NCI-H2107 (cell line): Measurements from ENCODE around the gene ETNK2.
"Not testable (repeated sequence)": the region's sequence is repeated elsewhere in the genome, so short reads cannot be mapped to it uniquely, and the experiment has no call there.

Experiments used
- DNase-seq: peaks from one replicate; lab custom pipeline; 2025; lab: John Stamatoyannopoulos, UW

Gene ETNK2

GRCh38 chr1:204098683-204099082, 53.2 kb downstream of the ETNK2 start:
- DNase-seq = no peak

- no peak for DNase-seq
These were observed 54.9 kb downstream of the ETNK2 start for GRCh38 chr1:204096931-204097330.

GRCh38 chr1:204094856-204095634, 56.8 kb downstream of the ETNK2 start:
- no peak for DNase-seq

GRCh38 chr1:204094313-204094729, 57.5 kb downstream of the ETNK2 start:
- no peak for DNase-seq

GRCh38 chr1:204093781-204094180, 58.1 kb downstream of the ETNK2 start:
- no peak for DNase-seq

GRCh38 chr1:204093421-204093717, 58.5 kb downstream of the ETNK2 start:
- DNase-seq = no peak

GRCh38 chr1:204092632-204093420, 59.0 kb downstream of the ETNK2 start:
- no peak for DNase-seq

- DNase-seq = no peak
These were observed 60.0 kb downstream of the ETNK2 start for GRCh38 chr1:204091787-204092312.

- no peak for DNase-seq
These were observed 60.8 kb downstream of the ETNK2 start for GRCh38 chr1:204091066-204091465.

- DNase-seq = not testable (repeated sequence)
These were observed 61.7 kb downstream of the ETNK2 start for GRCh38 chr1:204090132-204090531.

GRCh38 chr1:204089044-204089751, 62.6 kb downstream of the ETNK2 start:
- DNase-seq = no peak

- DNase-seq = no peak
These were observed 63.2 kb downstream of the ETNK2 start for GRCh38 chr1:204088596-204088995.

GRCh38 chr1:204087893-204088528, 63.8 kb downstream of the ETNK2 start:
- DNase-seq = no peak

- DNase-seq = no peak
These were observed 64.5 kb downstream of the ETNK2 start for GRCh38 chr1:204087181-204087892.

- DNase-seq = no peak
These were observed 66.0 kb downstream of the ETNK2 start for GRCh38 chr1:204085876-204086275.

- peak; percentile 94 for DNase-seq
These were observed 67.5 kb downstream of the ETNK2 start for GRCh38 chr1:204084247-204084772.

GRCh38 chr1:204083491-204083890, 68.4 kb downstream of the ETNK2 start:
- no peak for DNase-seq

- DNase-seq = no peak
These were observed 69.9 kb downstream of the ETNK2 start for GRCh38 chr1:204081791-204082513.

GRCh38 chr1:204081164-204081790, 70.6 kb downstream of the ETNK2 start:
- DNase-seq = no peak
